ENCODE data around the gene PRKD3. TPM values are rescaled to one million over a fixed set of nuclear protein-coding genes. Genes with fewer than 3 reads are reported as not detected.

PRKD3 gene
- total RNA-seq, 2 experiments from 2014 or later = 22.5 to 24.7 TPM

- intact Hi-C loops (cut with micrococcal nuclease) = loop anchor here (1.0 to 5.0 kb wide), 3 partner anchors 8 to 166 kb away; partner anchors contain the start of genes CEBPZ, EIF2AK2 and NDUFAF7
- H3K9me3 Mint-ChIP-seq = no peaks in the 10 kb centered on the region
Observed at GRCh38 chr2:37323176-37323780, 1.4 kb downstream of the PRKD3 start.

GRCh38 chr2:37322368-37322767 lies 2.3 kb downstream of the PRKD3 start:
- no peaks in the 10 kb centered on the region for H3K9me3 Mint-ChIP-seq
- POLR2A ChIA-PET = interaction anchor here (3.1 kb wide), 1 partner anchor 68 kb away, joined by 9 read pairs; no protein-coding TSS in a partner anchor
- CTCF ChIA-PET = interaction anchor here (0.6 to 2.5 kb wide), 5 partner anchors 10 to 572 kb away, joined by 3 to 9 read pairs (median 3); no protein-coding TSS in a partner anchor
- H3K36me3 Mint-ChIP-seq = peaks cover 7% of the 10 kb centered on the region
- no peak overlapping the region for H3K27ac Mint-ChIP-seq
- no peak overlapping the region for H3K4me3 Mint-ChIP-seq
- peaks cover 55% of the 10 kb centered on the region for H3K4me1 Mint-ChIP-seq (ENCODE audit: low read depth)
- intact Hi-C loops (cut with micrococcal nuclease) = loop anchor here (2.0 to 5.0 kb wide), 2 partner anchors 92 to 165 kb away; partner anchors contain the start of genes CEBPZ, EIF2AK2 and NDUFAF7
- peaks cover 13% of the 10 kb centered on the region for H3K27me3 Mint-ChIP-seq
- DNase-seq = no peak

More at GRCh38 chr2:37323176-37323780, 1.4 kb downstream of the PRKD3 start:
- peak overlapping the region; percentile 89 for H3K27ac Mint-ChIP-seq
- peaks cover 7% of the 10 kb centered on the region for H3K36me3 Mint-ChIP-seq
- peaks cover 46% of the 10 kb centered on the region for H3K4me1 Mint-ChIP-seq (ENCODE audit: low read depth)
- ChIA-PET CTCF (interaction anchor here (0.6 to 2.5 kb wide), 6 partner anchors 11 to 571 kb away, joined by 3 to 9 read pairs (median 4); no protein-coding TSS in a partner anchor), POLR2A (interaction anchor here (0.7 to 3.1 kb wide), 5 partner anchors 44 to 126 kb away, joined by 3 to 9 read pairs (median 4); no protein-coding TSS in a partner anchor)
- DNase-seq = no peak
- H3K27me3 Mint-ChIP-seq = peaks cover 16% of the 10 kb centered on the region
- peak overlapping the region; percentile 94 for H3K4me3 Mint-ChIP-seq

DNA sequence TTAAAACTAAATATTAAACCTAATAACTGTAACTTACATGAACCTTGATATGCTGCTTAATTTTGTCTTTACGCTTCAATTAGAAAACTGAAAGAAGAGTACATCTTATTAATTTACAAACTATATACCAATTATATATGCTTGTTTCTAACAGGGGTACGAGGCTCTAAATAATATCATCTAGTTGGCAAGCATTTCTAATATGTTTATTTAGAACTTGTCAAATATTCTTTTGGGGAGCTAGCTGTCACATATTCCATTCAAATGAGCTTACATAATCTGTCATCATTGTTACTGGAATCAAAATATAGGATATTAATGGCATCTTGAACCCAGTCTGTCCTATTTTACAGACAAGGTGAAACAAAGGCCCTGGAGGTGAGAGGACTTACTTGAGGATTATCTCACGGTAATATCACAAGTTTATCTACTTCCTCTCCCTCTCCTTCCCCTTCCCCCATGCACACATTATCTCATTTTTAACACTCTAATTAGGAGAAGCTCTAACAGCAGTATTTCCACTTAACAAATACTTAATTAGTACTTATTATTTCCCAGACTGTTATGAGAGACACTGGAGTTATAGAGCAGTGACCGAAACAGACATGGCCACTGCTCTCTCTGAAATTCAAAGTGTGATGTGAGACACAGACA lies 3.5 kb downstream of the PRKD3 start:
- peaks cover 57% of the 10 kb centered on the region for H3K4me1 Mint-ChIP-seq (ENCODE audit: low read depth)
- H3K36me3 Mint-ChIP-seq = peaks cover 11% of the 10 kb centered on the region
- ChIA-PET POLR2A (interaction anchor here (3.1 kb wide), 1 partner anchor 69 kb away, joined by 9 read pairs; no protein-coding TSS in a partner anchor), CTCF (no interaction called here)
- no peak overlapping the region for H3K4me3 Mint-ChIP-seq
- H3K27me3 Mint-ChIP-seq = peaks cover 6% of the 10 kb centered on the region
- H3K27ac Mint-ChIP-seq = no peak overlapping the region
- intact Hi-C loops (cut with micrococcal nuclease) = loop anchor here (5.0 kb wide), 1 partner anchor 164 kb away; the partner anchor contains the start of gene EIF2AK2
- no peak for DNase-seq
- no peaks in the 10 kb centered on the region for H3K9me3 Mint-ChIP-seq

DNA sequence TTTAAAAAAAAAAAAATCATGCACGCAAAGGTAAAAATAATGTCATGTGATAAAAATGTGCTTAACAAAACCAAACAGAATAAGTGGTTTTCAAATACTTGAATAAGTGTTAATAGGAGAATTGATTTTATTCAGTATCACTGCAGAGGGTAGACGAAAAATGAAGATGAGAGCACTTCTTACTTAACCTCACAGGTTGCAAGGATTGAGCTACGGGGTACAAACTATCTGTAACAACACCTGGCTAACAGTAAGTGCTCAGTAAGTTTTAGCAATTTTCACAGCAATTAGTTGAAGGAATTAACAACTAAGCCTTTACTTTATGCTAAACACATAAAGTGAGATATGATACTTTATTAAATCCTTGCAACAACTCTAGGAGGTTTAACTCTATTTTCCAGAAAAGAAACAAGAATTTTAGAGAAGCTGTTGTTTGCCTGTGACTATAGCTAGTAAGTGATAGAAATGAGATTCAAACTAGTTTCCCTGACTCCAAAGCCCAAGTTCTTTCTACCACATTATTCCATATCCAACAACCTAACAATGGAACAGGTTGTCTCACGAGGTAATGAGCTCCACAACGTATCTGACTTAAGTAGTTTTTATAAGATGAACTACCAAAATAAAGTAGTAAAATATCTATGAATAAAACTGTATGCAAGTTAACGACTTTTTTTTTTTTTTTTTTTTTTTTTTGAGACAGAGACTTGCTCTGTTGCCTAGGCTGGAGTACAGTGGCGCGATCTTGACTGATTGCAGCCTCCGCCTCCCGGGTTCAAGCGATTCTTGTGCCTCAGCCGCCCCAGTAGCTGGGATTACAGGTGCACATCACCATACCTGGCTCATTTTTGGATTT lies 4.7 kb downstream of the PRKD3 start:
- Mint-ChIP-seq H3K27ac (no peak overlapping the region), H3K9me3 (no peaks in the 10 kb centered on the region), H3K27me3 (no peaks in the 10 kb centered on the region), H3K4me1 (ENCODE audit: low read depth) (peaks cover 51% of the 10 kb centered on the region), H3K4me3 (no peak overlapping the region), H3K36me3 (peaks cover 14% of the 10 kb centered on the region)
- ChIA-PET CTCF (interaction anchor here (2.5 kb wide), 1 partner anchor 76 kb away, joined by 8 read pairs; no protein-coding TSS in a partner anchor), POLR2A (interaction anchor here (0.7 kb wide), 1 partner anchor 48 kb away, joined by 3 read pairs; no protein-coding TSS in a partner anchor)
- intact Hi-C loops (cut with micrococcal nuclease) = loop anchor here (5.0 kb wide), 1 partner anchor 163 kb away; the partner anchor contains the start of gene EIF2AK2
- no peak for DNase-seq

DNA sequence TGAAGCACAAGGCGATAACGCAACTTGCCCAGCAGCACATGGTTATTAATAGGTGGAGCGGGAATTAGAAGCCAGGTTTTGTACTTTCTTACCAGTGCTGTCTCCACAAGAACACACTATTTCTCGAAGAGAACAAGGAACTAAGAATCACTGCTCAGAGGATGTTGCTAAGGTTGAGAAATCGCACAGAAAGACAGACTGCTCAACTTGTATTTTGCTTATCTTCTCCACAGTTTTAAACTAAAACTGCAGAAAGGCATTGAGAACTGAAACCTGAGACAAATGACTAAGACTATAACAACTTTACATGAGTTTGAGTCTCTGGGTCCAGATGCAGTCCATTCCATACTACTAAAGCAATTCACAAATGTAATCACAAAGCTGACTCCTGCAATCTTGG lies 6.2 kb downstream of the PRKD3 start:
- H3K9me3 Mint-ChIP-seq = no peaks in the 10 kb centered on the region
- peak overlapping the region; percentile 24 for H3K27ac Mint-ChIP-seq
- POLR2A ChIA-PET = interaction anchor here (0.6 to 1.2 kb wide), 5 partner anchors 49 to 482 kb away, joined by 3 to 4 read pairs (median 3); no protein-coding TSS in a partner anchor
- H3K4me3 Mint-ChIP-seq = no peak overlapping the region
- intact Hi-C loops (cut with micrococcal nuclease) = no loop called here
- peaks cover 11% of the 10 kb centered on the region for H3K36me3 Mint-ChIP-seq
- no peak for DNase-seq
- no peaks in the 10 kb centered on the region for H3K27me3 Mint-ChIP-seq
- CTCF ChIA-PET = interaction anchor here (1.2 to 2.5 kb wide), 2 partner anchors 57 to 77 kb away, joined by 3 to 8 read pairs; no protein-coding TSS in a partner anchor
- H3K4me1 Mint-ChIP-seq (ENCODE audit: low read depth) = peaks cover 48% of the 10 kb centered on the region

- no peaks in the 10 kb centered on the region for H3K27me3 Mint-ChIP-seq
- no peak overlapping the region for H3K4me3 Mint-ChIP-seq
Observed at GRCh38 chr2:37317746-37318145, 6.9 kb downstream of the PRKD3 start.

GRCh38 chr2:37316181-37316580 lies 8.5 kb downstream of the PRKD3 start:
- Mint-ChIP-seq H3K4me3 (no peak overlapping the region), H3K36me3 (peaks cover 9% of the 10 kb centered on the region), H3K27me3 (no peaks in the 10 kb centered on the region), H3K4me1 (ENCODE audit: low read depth) (peaks cover 45% of the 10 kb centered on the region), H3K9me3 (no peaks in the 10 kb centered on the region), H3K27ac (no peak overlapping the region)
- ChIA-PET POLR2A (no interaction called here), CTCF (interaction anchor here (0.8 kb wide), 1 partner anchor 26 kb away, joined by 3 read pairs; no protein-coding TSS in a partner anchor)
- intact Hi-C loops (cut with micrococcal nuclease) = no loop called here
- DNase-seq = no peak

More at GRCh38 chr2:37317746-37318145, 6.9 kb downstream of the PRKD3 start:
- Mint-ChIP-seq H3K9me3 (no peaks in the 10 kb centered on the region), H3K27ac (no peak overlapping the region), H3K4me1 (ENCODE audit: low read depth) (peaks cover 50% of the 10 kb centered on the region), H3K36me3 (peaks cover 11% of the 10 kb centered on the region)
- ChIA-PET CTCF (interaction anchor here (0.6 to 2.5 kb wide), 4 partner anchors 51 to 282 kb away, joined by 3 to 8 read pairs (median 3); no protein-coding TSS in a partner anchor), POLR2A (interaction anchor here (0.6 to 1.2 kb wide), 6 partner anchors 46 to 483 kb away, joined by 3 to 4 read pairs (median 4); partner anchors contain the start of genes CEBPZ and NDUFAF7)
- intact Hi-C loops (cut with micrococcal nuclease) = no loop called here
- DNase-seq = peak; percentile 27

DNA sequence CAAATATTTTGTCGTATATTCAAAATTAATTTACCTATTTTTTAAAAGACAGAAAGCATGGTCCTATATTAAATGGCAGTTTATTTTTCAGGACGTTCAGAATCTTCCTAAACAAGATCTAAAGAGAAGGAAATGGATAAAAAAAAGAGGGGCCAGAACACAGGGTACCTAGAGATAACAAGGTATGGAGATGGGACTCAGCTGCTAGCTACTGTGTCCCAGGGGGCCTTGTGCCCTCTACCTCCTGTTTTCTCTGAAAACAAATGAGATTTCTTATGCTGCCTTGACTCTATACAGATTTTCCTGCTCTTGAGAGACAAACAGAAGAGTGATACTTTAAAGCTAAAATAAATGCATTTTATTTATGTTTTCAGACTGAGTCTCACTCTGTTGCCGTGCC lies 9.3 kb downstream of the PRKD3 start:
- Mint-ChIP-seq H3K27me3 (no peaks in the 10 kb centered on the region), H3K4me1 (ENCODE audit: low read depth) (peaks cover 49% of the 10 kb centered on the region), H3K9me3 (no peaks in the 10 kb centered on the region), H3K27ac (no peak overlapping the region), H3K36me3 (peaks cover 9% of the 10 kb centered on the region), H3K4me3 (no peak overlapping the region)
- intact Hi-C loops (cut with micrococcal nuclease) = loop anchor here (1.0 kb wide), 1 partner anchor 8 kb away; no protein-coding TSS in a partner anchor
- CTCF ChIA-PET = no interaction called here
- POLR2A ChIA-PET = no interaction called here
- DNase-seq = no peak

DNA sequence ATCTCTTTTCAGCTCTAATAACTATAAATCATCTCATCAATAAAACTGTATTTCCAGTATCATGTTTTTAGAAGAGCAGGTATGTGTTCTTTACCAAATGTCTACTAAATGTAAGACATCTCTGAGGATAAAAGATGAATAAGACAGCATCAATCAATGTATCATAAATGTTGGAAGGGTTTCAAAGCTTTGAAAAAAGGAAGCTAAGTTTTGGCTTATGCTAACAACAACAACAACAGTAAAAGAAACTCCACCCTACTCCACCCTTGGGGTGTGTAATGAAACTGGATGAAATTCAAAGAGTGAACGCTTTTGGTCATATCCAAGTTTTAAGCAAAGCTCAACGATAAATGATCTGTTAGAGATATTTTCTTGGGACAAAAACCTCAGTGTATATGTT lies 17.1 kb downstream of the PRKD3 start:
- peaks cover 3% of the 10 kb centered on the region for H3K36me3 Mint-ChIP-seq
- intact Hi-C loops (cut with micrococcal nuclease) = no loop called here
- ChIA-PET CTCF (no interaction called here), POLR2A (interaction anchor here (0.8 kb wide), 1 partner anchor 29 kb away, joined by 3 read pairs; no protein-coding TSS in a partner anchor)
- no peak for DNase-seq
- no peaks in the 10 kb centered on the region for H3K9me3 Mint-ChIP-seq
- no peak overlapping the region for H3K4me3 Mint-ChIP-seq
- no peak overlapping the region for H3K27ac Mint-ChIP-seq
- H3K27me3 Mint-ChIP-seq = no peaks in the 10 kb centered on the region
- H3K4me1 Mint-ChIP-seq (ENCODE audit: low read depth) = peaks cover 35% of the 10 kb centered on the region

GRCh38 chr2:37306024-37306423 lies 18.6 kb downstream of the PRKD3 start:
- Mint-ChIP-seq H3K4me1 (ENCODE audit: low read depth) (peaks cover 32% of the 10 kb centered on the region), H3K9me3 (no peaks in the 10 kb centered on the region), H3K36me3 (peaks cover 3% of the 10 kb centered on the region), H3K27me3 (no peaks in the 10 kb centered on the region), H3K27ac (no peak overlapping the region), H3K4me3 (no peak overlapping the region)
- POLR2A ChIA-PET = no interaction called here
- intact Hi-C loops (cut with micrococcal nuclease) = no loop called here
- CTCF ChIA-PET = no interaction called here
- DNase-seq = no peak

- intact Hi-C loops (cut with micrococcal nuclease) = no loop called here
- H3K4me3 Mint-ChIP-seq = no peak overlapping the region
- peaks cover 6% of the 10 kb centered on the region for H3K36me3 Mint-ChIP-seq
- peaks cover 33% of the 10 kb centered on the region for H3K4me1 Mint-ChIP-seq (ENCODE audit: low read depth)
- DNase-seq = no peak
- no peaks in the 10 kb centered on the region for H3K9me3 Mint-ChIP-seq
- H3K27ac Mint-ChIP-seq = no peak overlapping the region
- POLR2A ChIA-PET = no interaction called here
- no peaks in the 10 kb centered on the region for H3K27me3 Mint-ChIP-seq
- CTCF ChIA-PET = no interaction called here
Observed at GRCh38 chr2:37302701-37303252, 21.9 kb downstream of the PRKD3 start.
